GM18870 (cell line): ENCODE results near the gene CDR2.
"Not testable (repeated sequence)": the region's sequence is repeated elsewhere in the genome, so short reads cannot be mapped to it uniquely, and the experiment has no call there.

Experiments
- ATAC-seq: cut with Tn5 transposase; IDR thresholded peaks from one replicate; pipeline ENCODE4 v1.9.1; 2021; ENCODE audit warnings: moderate library complexity; ENCODE audit not compliant: unreplicated experiment

Gene CDR2

DNA sequence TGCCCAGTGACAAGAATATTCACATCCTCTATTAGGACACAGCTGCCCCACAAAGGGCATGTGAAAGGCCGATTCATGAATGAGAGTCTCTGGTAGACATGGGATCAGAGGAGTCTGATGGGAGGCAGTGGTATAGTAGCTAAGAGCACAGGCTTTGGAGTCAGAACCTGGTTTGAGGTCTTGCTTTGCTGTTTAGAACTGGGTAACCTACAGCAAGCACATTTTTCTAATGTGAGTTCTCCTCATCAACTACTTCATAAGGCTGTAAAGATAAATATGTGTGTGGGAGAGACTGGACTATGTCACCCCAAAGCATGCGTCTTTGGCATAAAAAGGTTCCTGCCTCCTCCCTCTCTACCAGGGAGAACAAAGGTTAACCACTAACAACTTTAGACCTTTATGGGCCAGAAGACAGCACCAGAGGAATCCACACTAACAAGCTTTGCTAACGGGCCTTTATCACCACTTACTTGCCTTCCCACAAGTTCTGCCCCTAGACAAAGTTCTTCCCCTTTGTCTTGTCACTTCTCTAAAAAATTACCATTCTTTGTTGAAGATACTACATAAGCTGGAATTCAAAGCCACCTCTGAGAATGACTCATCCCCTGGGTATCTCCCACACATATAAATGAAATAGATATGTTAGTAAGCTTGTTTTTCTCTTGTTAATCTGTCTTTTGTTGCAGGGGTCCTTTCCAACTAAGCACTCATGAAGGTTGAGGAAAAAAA lies 21.1 kb downstream of the CDR2 start:
- no peak for ATAC-seq

DNA sequence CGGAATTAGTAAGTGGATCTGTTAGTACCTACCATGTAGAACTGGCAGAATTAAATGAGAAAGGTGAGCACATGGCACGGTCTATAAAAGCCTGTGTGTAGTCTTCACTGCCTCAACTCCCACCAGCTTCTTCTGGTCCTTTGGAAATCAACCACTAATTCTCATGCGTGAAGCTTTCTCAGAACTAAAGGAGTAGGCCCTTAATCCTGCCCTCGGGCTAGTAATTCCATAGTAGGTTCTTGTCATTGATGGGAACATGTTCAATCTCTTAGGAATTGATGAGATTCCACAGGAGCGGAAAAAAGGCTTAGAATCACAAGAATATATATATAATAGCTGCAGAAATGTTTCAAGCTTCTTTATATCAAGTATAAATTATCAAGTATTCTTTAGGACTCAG lies 21.7 kb downstream of the CDR2 start:
- ATAC-seq: no peak

DNA sequence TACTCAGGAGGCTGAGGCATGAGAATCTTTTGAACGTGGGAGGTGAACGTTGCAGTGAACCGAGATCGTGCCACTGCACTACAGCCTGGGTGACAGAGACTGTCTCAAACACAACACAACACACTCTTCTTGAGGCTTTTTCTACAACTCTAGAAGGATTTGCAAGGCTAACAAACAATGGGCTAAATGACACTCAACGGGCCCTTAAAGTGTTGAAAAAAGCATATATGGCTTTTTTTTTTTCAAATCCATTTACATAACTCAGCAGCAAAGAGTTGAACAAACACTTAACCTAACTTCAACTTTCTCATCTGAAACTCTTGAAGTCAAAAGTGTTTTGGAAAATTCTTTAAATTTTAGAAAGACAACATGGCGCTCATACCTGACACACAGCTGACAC lies 22.3 kb downstream of the CDR2 start:
- ATAC-seq: no peak

DNA sequence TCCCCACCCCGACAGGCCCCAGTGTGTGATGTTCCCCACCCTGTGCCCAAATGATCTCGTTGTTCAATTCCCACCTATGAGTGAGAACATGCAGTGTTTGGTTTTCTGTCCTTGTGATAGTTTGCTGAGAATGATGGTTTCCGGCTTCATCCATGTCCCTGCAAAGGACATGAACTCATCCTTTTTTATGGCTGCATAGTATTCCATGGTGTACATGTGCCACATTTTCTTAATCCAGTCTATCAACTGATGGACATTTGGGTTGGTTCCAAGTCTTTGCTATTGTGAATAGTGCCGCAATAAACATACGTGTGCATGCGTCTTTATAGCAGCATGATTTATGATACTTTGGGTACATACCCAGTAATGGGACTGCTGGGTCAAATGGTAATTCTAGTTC lies 23.4 kb downstream of the CDR2 start:
- ATAC-seq: not testable (repeated sequence)

DNA sequence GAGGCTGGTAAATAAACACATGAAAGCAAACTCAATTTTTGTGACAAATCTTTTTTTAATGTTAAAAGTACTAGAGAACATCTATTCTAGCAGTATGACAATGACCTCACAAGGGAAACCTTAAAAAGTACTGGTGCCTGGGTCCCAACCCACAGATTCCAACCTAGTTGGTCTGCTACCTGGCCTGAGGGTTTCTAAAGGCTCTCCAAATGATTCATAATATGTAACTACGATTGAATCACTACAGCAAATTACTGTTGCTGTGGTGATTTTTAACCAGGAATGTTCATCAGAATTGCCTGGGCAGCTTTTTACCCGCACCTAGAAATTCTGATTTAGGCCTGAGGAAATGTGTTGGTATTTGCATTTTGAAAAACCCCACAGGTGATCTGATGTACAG lies 26.1 kb downstream of the CDR2 start:
- no peak for ATAC-seq

DNA sequence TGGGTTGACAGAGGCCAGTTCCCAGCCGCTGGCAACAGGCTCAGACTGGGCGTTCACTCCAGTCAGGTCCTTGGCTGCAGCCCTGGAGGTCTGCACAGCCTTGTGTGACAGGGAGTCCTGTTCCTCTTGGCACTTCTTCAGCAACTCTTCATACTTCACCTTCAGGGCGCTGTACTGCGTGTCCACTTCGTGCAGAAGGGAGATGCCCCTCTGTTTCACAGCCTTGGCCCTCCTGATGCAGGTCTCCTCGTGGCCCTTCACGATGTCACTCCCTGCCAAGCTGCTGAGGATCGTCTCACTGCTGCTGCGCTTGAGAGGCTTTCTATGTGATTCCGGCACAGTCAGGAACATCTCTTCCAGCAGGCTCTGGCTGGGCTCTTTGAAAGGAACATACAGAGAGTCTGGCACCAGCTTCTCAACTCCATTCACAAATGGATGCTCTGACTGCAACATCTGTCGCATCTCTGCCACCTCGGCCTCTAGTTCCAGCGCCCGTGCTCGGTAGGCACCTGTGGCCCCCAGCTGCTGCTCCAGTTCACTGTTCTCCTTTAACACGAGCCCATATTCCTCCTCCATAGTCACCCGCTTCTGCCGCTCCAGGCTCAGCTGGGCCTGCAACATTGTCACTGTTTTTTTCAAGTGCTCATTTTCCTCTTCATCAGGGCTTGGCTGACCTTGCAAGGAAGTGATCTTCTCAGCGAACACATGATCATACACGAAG lies 27.2 kb downstream of the CDR2 start:
- no peak for ATAC-seq

DNA sequence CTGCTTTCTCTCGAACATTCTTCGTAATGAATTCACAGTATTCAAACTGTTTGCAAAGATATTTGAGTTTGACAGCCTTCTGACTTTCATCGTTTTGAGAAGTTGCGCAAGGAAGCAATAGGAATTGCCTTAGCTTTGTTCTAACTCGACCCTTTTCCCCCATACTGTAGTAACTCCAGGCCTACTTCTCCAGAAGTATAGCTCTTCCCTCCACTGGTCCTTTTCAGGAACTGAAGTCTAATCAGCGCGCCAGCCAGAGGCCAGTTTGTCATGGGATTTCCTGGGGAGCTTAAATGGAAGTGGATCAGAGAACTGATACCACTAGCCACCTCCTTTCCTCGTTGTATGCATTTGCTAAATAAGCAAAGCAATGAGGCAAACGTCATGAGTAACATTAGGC lies 27.9 kb downstream of the CDR2 start:
- ATAC-seq: no peak

DNA sequence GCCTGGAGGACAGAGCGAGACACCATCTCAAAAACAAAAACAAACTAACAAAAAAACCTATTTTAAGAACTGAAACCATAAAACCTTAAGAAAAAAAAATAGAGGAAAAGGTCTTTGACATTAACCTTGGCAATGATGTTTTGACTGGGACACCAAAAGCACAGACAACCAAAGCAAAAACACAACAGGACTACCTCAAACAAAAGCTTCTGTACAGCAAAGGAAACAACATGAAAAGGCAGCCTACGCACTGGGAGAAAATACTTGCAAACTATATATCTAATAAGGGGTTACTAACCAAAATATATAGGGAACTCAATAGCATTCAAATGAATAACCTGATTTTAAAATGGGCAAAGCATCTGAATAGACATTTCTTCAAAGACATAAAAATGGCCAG lies 32.3 kb downstream of the CDR2 start:
- ATAC-seq: no peak

DNA sequence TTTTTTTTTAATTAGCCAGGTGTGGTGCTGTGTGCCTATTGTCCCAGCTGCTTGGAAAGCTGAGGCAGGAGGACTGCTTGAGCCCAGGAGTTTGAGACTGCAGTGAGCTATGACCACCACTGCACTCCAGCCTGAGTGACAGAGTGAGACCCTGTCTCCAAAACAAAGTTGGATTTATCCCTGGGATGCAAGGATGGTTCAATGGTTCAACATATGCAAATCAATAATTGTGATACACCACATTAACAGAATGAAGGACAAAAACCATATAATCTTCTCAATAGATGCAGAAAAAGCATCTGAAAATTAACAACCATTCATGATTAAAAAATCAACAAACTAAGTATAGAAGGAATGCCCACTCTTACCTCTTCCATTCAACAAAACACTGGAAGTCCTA lies 33.5 kb downstream of the CDR2 start:
- no peak for ATAC-seq

DNA sequence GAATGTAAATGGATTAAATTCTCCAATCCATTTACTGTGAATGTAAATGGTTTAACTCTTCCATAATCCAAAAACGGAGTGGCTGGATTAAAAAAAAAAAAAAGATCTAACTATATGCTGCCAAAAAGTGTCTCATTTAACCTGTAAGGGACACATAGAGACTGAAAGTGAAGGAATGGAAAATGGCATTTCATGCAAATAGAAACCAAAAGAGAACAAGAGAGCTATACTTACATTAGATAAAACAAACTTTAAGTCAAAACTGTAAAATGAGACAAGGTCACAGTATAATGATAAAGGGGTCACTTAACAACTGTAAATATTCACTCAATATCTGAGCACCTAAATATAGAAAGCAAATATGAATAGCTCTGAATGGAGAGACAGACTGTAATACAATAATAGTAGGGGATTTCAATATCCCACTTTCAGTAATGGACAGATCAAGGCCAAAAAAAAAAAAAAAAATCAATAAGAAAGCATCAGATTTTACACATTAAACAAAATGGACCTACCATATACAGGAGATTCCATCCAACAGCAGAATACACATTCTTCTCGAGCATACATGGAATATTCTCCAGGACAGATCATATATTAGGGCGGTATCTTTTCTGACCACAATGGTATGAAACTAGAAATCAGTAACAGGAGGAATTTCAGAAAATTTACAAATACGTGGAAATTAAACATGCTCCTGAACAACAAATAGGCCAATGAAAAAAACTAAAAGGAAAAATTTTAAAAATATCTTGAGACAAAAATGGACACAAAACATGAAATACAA lies 36.4 kb downstream of the CDR2 start:
- no peak for ATAC-seq

DNA sequence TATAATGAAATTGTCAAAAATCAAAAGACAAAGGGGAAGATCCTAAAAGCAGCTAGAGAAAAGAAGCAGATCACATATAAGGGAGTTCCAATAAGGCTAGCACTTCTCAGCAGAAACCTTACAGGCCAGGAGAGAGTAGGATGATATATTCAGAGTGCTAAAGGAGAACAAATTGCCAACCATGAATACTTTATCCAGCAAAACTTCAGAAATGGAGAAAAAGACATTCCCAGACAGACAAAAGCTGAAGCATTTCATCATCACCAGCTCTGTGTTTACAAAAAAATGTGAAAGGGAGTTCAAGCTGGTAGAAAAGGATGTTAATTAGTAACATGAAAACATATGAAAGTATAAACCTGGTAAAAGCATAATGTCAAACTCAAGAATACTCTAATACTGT lies 37.4 kb downstream of the CDR2 start:
- ATAC-seq: no peak

DNA sequence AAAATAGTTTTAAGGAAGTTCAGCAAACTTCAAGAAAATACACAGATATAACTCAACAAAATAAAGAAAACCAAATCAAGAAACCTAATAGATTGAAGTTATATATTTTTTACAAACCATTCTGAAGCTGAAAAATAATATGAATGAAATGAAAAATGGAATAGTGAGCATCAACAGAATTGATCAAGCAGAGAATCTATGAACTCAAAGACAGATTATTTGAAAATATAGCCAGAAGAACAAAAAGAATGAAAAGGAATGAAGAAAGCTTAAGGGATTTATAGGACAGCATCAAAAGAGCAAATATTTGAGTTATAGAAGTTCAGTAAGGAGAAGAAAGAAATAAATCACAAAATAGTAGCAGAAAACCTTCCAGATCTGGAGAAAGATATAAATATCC lies 37.8 kb downstream of the CDR2 start:
- no peak for ATAC-seq

DNA sequence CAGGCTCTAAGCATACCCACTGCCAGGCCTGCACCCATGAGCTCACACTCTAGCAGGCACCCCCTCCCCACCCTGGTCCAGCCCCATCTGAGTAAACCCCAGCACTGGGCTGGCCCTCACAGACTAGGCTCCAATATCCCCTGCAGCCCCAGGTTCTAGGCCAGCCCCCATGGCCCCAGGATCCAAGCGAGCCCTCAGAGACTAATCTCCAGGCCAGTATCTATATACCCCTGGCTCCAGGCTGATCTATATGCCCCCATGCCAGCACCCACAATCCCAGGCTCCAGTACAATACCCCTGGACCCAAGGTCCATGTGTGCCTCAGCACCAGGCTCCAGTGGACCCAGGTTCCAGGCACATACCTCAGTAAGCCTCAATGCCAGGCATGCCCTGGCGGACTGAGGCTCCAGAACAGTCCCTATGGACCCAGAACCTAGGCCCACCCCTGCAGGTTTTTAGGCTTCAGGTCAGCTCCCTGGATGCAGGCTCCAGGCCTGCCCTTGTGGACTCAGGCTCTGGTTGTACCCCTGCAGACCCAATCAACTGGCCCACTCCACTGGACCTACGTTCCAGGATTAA lies 38.7 kb downstream of the CDR2 start:
- ATAC-seq: no peak

DNA sequence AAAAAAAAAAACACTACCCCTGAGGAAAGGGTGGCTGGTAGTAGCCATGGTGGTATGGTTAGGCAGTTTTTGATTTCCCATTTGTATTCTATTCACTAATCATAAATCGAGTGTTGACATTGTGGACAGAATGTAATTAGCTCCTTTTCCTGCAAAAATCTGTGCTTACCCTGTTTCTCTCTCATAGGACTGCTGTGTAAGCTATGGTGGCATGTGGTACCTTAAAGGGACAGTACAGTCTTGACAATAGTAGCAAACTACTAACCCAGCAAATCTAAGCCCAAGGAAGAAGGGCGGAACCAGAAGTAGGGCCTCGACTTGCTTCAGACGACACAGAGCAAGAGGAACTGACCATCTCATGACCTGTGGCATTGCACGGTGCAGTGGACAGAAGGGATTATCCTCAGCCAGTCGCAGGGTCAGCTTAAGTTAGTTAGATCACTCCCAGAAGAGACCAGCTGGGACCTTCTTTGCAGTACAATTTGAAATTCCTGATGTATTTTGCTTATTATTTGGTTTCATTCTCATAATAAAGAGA lies 40.9 kb downstream of the CDR2 start:
- ATAC-seq: no peak

DNA sequence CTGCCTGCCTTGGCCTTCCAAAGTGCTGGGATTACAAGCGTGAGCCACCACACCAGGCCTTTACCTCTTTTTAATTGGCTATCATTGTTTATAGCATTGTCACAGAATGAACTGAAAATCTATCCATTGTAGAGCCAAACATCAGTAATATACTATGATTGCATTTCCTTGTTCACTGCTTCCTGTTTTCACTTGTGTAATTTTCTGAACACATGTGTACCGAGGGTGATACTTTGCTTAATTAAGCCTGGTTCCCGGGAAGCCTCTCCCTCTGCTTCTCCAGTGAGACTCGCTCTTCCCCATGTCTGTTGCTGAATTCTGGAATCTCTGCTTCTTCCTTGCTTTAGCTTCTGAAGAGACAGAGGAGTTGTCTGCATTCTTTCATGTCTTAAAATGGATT lies 44.1 kb downstream of the CDR2 start:
- ATAC-seq: no peak

DNA sequence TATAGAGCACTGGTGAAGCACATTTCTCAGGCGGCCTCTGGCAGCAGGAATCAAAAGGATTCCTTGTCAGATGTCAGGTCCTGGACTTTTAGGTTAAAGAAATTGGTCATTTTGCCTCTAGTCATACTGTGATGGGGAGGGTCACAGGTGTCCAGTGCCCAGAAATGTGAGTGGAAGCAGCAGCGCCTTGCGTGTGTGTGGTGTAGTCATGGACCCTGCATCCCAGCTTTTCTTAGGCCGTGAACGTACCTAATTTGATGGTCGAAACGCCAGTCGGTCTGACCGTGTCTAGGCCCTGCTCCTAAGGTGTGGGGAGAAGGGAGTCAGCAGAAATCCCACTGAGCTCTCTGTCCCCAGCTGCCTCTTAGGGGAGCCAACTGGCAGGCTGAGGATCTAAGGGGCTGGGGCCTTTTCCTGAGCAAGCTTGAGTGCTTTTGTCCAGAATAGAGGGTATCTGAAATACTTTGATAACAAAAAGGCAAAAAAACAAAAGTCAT lies 45.2 kb downstream of the CDR2 start:
- no peak for ATAC-seq

DNA sequence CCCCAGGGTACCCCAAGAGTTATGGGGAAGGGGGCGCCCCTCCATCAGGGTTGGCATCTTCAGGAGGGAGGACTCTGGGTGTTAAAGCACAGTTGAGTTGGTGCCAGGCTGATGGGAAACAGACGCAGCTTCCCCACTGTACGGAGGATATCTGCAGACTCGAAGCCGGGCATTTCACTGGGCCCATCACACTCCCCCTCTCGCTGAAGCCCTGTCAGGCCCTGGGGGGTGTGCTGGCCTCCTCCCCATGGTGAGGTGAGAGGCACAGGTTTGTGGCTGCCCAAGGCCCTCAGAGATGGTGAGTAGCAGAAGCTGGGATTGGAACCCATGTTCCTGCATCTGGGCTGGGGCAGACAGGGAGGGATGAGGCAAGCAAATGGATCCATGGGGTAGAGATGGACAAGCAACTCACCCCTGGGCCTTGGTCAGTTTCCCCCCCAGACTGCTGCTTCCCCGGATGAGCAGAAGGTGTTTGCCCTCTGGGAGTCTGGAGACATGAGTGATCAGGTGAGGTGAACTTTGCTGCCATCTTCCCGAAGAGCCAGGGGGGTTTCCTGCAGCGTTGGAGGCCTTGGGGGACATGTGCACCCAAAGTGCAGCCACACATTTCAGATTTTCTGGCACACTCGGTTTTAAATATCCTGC lies 46.2 kb downstream of the CDR2 start:
- ATAC-seq: no peak

DNA sequence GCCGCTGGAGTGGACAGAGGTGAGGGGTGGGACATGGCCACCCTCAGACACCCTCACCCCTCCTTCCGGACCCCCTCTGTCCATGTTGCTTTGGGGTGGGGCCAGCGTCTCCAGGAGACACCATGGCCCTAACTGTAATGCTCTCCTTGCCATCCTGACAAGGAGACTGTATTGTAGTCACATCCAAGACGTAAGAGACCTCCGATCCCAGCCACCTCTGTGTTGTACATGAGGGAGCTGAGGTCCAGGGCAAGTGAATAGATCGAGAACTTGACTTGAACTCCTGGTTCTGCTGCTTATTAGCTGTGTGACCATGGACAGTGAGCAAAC lies 47.0 kb downstream of the CDR2 start:
- no peak for ATAC-seq

DNA sequence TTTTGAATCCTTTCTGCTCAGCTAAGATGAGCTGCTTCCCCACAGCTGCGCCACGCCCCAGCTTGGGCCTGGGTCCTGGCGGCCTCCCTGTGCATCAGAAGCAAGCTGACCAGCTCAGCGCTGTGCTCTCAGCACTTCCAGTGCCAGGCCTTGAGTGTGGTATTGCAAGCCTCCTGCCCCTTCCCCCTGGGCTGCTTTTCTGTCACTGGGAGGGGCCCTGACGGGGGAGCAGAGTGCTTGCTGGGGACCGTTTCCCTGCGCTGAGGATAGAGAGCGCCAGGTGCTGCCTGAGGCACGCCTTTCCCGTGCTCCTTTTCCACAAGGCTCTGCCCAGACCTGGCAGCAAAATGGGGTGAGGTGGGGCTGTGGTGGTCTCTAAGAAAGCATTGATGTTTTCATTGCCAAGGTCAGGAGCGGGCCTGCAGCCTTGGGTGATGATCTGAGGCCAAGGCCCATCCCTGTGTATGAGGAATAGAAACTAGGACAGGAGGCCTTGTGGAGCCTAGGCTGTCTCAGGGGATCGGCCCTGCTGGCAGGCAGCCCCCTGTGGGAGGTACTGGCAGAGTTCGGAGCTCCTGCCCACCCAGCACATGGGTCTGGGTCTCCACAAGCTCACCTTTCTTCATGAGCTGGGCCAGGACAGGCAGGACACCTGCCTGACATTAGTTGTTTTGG lies 47.5 kb downstream of the CDR2 start:
- no peak for ATAC-seq

DNA sequence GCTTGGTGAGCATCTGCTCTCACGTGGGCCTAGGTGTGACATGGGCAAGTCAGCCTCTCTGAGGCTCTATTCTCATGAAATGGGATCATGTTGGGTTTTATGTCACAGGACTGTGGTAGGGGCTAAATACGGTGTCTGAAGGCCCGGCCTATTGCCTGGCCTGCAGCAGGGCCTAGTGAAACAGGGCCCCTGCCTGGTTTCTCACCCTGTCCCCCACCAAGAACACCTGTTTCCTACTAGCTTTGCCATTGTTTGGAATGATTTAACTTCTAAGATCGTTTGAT lies 48.1 kb downstream of the CDR2 start:
- no peak for ATAC-seq
